HEK293 (cell line): ENCODE results near the gene TGFB2.

ENCODE experiments used
- CTCF ChIA-PET: fragments of 350-600 bp; formaldehyde crosslinking; extraction: SDS; loops from one replicate; lab custom pipeline; 2021; ENCODE audit warnings: antibody characterized with exemption; lab: Yijun Ruan, JAX
- POLR2A ChIA-PET: fragments of 300-600 bp; formaldehyde crosslinking; extraction: SDS; loops from one replicate; lab custom pipeline; 2020; ENCODE audit warnings: antibody characterized with exemption, inconsistent platforms; lab: Yijun Ruan, JAX
- H3K27ac ChIP-seq: fragments of 200-500 bp; sonication (Bioruptor generic); 2 replicates; pipeline ENCODE4 v1.5.1; 2014; ENCODE audit warnings: low read depth, low read length, control low read depth, inconsistent platforms; ENCODE audit errors: extremely low read depth
- H3K36me3 ChIP-seq, 2 experiments: fragments of 200-500 bp in 1 of 2; sonication (Bioruptor generic) in 1 of 2; 1 replicate in 1 of 2; 2 replicates in 1 of 2; pipeline ENCODE4 v1.5.1; 2014 to 2017; ENCODE audit warnings: inconsistent platforms in 2 of 2, low read length in 2 of 2; ENCODE audit not compliant: control insufficient read depth in 2 of 2, insufficient read depth in 1 of 2
- H3K4me1 ChIP-seq: fragments of 200-500 bp; sonication (Bioruptor generic); 2 replicates; pipeline ENCODE4 v1.5.1; 2014; ENCODE audit warnings: mild to moderate bottlenecking, low read length, inconsistent platforms; ENCODE audit not compliant: control insufficient read depth, insufficient read depth
- H3K4me3 ChIP-seq: 2 replicates; pipeline ENCODE4 v1.5.1; 2011; ENCODE audit warnings: low read depth, mild to moderate bottlenecking, control low read depth, low read length, moderate library complexity
- H3K9me3 ChIP-seq: fragments of 200-500 bp; sonication (Bioruptor generic); 2 replicates; pipeline ENCODE4 v1.5.1; 2014; ENCODE audit warnings: low read depth, low read length, inconsistent platforms; ENCODE audit not compliant: control insufficient read depth, insufficient read depth
- KLF7 ChIP-seq: fragments of 450-650 bp; formaldehyde crosslinking; IDR thresholded peaks from 2 replicates; pipeline ENCODE4 v1.5.1; 2016; ENCODE audit warnings: missing biosample characterization, missing genetic modification characterization, borderline replicate concordance
- OSR2 ChIP-seq: fragments of 450-650 bp; formaldehyde crosslinking; IDR thresholded peaks from 2 replicates; pipeline ENCODE4 v1.5.1; 2016; ENCODE audit warnings: missing biosample characterization, missing genetic modification characterization
- SCRT1 ChIP-seq: fragments of 450-650 bp; formaldehyde crosslinking; IDR thresholded peaks from 2 replicates; pipeline ENCODE4 v1.5.1; 2016; ENCODE audit warnings: missing biosample characterization, missing genetic modification characterization, borderline replicate concordance
- ZEB2 ChIP-seq: fragments of 450-650 bp; formaldehyde crosslinking; IDR thresholded peaks from 2 replicates; pipeline ENCODE4 v1.5.1; 2016; ENCODE audit warnings: missing biosample characterization, missing genetic modification characterization
- ZFP37 ChIP-seq: fragments of 450-650 bp; formaldehyde crosslinking; IDR thresholded peaks from 2 replicates; pipeline ENCODE4 v1.5.1; 2016; ENCODE audit warnings: missing biosample characterization, missing genetic modification characterization
- ZNF239 ChIP-seq: fragments of 450-650 bp; formaldehyde crosslinking; IDR thresholded peaks from 2 replicates; pipeline ENCODE4 v1.5.1; 2016; ENCODE audit warnings: missing biosample characterization, missing genetic modification characterization
- ZNF274 ChIP-seq, 2 experiments: fragments of 200-500 bp in 1 of 2; fragments of 450-650 bp in 1 of 2; sonication (Bioruptor generic) in 1 of 2; formaldehyde crosslinking in 1 of 2; IDR thresholded peaks; 2 replicates each; pipeline versions ENCODE4 v1.5.1 to v1.6.1; 2014 to 2016; ENCODE audit warnings: borderline replicate concordance in 1 of 2, inconsistent platforms in 1 of 2, low read length in 1 of 2, missing biosample characterization in 1 of 2, missing genetic modification characterization in 1 of 2
- ZNF335 ChIP-seq: fragments of 450-650 bp; formaldehyde crosslinking; conservative IDR thresholded peaks from 2 replicates; pipeline ENCODE4 v1.5.1; 2016; ENCODE audit warnings: missing biosample characterization, missing genetic modification characterization
- ZNF426 ChIP-seq: fragments of 450-650 bp; formaldehyde crosslinking; IDR thresholded peaks from 2 replicates; pipeline ENCODE4 v1.5.1; 2017; ENCODE audit warnings: missing biosample characterization, missing genetic modification characterization, mild to moderate bottlenecking, inconsistent platforms, moderate library complexity
- ZNF660 ChIP-seq: fragments of 450-650 bp; IDR thresholded peaks from 2 replicates; pipeline ENCODE4 v1.5.1; 2018; ENCODE audit warnings: missing biosample characterization, mild to moderate bottlenecking, missing genetic modification characterization
- ZNF664 ChIP-seq: fragments of 450-650 bp; formaldehyde crosslinking; IDR thresholded peaks from 2 replicates; pipeline ENCODE4 v1.5.1; 2016; ENCODE audit warnings: missing biosample characterization, missing genetic modification characterization
- TF ChIP-seq, protein P1 (sequence below): IDR thresholded peaks from 2 replicates; pipeline ENCODE4 v1.6.1; 2011; ENCODE audit warnings: mild to moderate bottlenecking, low read depth, low read length, borderline replicate concordance
- TF ChIP-seq, protein P2 (sequence below): fragments of 450-650 bp; formaldehyde crosslinking; IDR thresholded peaks from 2 replicates; pipeline ENCODE4 v1.5.1; 2017; ENCODE audit warnings: missing biosample characterization, missing genetic modification characterization
- TF ChIP-seq, protein P3 (sequence below): fragments of 450-650 bp; formaldehyde crosslinking; IDR thresholded peaks from 2 replicates; pipeline ENCODE4 v1.5.1; 2016; ENCODE audit warnings: missing biosample characterization, missing genetic modification characterization
- TF ChIP-seq, protein P4 (sequence below): fragments of 450-650 bp; formaldehyde crosslinking; IDR thresholded peaks from 2 replicates; pipeline ENCODE4 v1.5.1; 2016; ENCODE audit warnings: missing biosample characterization, missing genetic modification characterization
- TF ChIP-seq, protein P5 (sequence below): fragments of 450-650 bp; formaldehyde crosslinking; IDR thresholded peaks from 2 replicates; pipeline ENCODE4 v1.5.1; 2016; ENCODE audit warnings: missing biosample characterization, missing genetic modification characterization
- TF ChIP-seq, protein P6 (sequence below): fragments of 450-650 bp; IDR thresholded peaks from 2 replicates; pipeline ENCODE4 v1.5.1; 2018; ENCODE audit warnings: missing biosample characterization, mild to moderate bottlenecking, missing genetic modification characterization
- TF ChIP-seq, protein P7 (sequence below): fragments of 450-650 bp; formaldehyde crosslinking; IDR thresholded peaks from 2 replicates; pipeline ENCODE4 v1.5.1; 2017; ENCODE audit warnings: missing biosample characterization, mild to moderate bottlenecking, missing genetic modification characterization, moderate library complexity

The TGFB2 gene

DNA sequence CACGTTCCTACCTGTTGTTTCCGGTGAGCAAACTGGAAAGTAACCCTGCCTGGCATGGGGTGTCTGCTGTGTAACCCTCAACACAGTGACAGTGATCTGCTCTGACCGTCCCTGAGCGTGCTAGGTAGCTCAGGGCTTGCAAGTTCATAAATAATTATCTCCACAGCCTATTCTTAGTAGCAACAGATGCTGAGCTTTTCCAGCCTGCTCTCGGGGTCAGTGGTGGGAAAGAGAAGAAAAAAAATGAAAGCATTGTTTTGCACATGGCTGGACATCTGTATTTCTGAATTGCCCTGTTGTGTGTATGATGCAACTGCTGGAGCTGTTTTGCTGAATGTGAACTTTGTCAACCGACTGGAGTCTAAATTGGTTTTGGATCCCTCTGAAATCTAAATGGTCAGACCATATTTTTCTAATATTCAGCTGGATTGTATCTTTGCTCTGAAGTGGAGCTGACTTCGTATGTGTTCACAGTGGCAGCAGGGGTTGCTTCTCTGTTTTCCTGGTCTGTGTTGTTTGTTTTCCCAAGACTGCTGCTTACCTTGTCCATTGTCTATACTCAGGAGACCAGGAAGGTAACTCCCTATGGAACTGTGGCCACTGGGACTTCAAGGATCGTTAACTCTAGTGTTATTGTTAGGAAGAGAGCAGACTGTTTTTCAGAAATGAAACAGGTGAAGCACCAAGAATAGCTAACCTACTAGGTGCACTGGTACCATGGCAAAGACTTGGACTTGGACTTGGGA, 27.0 kb downstream of the TGFB2 start:
- TF ChIP-seq OSR2 (tag by site-specific recombination) = peak; percentile 26; the same call in 1 of the 2 replicates
- TF ChIP-seq ZNF239 (tag by site-specific recombination) = no peak
- Histone ChIP-seq H3K27ac (no peak overlapping the region), H3K4me3 (no peak overlapping the region), H3K36me3 (no peaks in the 10 kb centered on the region), H3K4me1 (peaks cover 20% of the 10 kb centered on the region), H3K9me3 (no peaks in the 10 kb centered on the region)
- ChIA-PET CTCF (interaction anchor here (0.6 to 0.9 kb wide), 3 partner anchors 9 to 74 kb away, joined by 3 to 4 read pairs (median 3); no protein-coding TSS in a partner anchor), POLR2A (interaction anchor here (0.9 kb wide), 1 partner anchor 27 kb away, joined by 4 read pairs; the partner anchor contains the start of gene TGFB2)

DNA sequence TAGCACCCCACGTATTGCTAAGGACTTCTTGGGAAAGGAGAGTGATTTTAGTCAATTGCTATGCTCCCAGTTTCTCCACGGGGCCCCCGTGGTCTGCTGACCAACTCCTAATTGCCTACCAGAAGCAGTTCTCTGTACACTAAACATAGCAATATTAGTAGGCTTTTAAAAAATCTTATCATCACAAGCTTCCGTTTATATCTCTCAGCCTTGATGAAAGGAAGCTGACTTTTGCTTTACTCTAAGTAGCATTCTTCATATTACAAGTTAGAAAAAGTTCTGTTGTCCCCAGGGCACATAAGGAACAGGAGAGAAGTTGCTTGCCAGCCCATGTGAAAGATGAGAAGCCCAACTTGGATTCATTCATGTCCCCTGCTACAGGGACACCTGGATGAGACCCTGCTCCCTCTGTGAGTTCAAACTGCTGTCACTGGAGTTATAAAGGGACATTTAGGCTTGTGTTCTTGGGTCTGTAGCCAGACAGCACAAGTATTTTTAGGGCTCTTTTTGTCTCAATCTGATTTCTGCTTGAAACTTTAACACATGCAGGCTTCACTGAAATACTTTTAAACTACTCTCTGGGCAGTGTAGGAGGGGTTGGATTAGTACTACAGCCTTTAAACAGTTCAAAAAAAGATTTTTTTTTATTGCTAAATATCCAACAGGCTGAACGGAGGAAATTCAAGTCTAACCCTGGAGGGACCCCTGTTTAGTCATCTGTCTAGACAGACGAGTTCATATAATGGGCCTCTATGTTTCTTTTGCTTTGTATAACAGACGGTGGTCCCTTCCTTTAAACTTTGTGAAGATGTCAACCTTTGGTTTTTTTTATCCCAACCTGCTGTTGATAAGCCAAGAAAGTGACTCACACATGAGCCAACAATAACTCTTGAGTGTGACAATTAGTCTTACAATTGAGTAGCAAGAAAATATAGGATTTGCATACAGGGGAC, 29.5 kb downstream of the TGFB2 start:
- CTCF ChIA-PET = interaction anchor here (0.7 kb wide), 1 partner anchor 27 kb away, joined by 3 read pairs; no protein-coding TSS in a partner anchor
- Histone ChIP-seq H3K9me3 (no peaks in the 10 kb centered on the region), H3K36me3 (no peaks in the 10 kb centered on the region), H3K4me1 (peaks cover 25% of the 10 kb centered on the region), H3K4me3 (no peak overlapping the region), H3K27ac (peak overlapping the region; percentile 50)
- POLR2A ChIA-PET = no interaction called here
- TF ChIP-seq KLF7 (tag by site-specific recombination) (no peak), ZNF660 (no peak), SCRT1 (no peak), ZNF664 (tag by site-specific recombination) (no peak), ZEB2 (tag by site-specific recombination) (0 out of 2 replicates have a peak, but pooled peaks have one; percentile 4), ZNF274 (IDR thresholded peaks at IDR 0.05; ENCODE audit: low read length) (no peak), ZNF274 (tag by site-specific recombination; IDR thresholded peaks at IDR 0.05; ENCODE audit: borderline replicate concordance) (no peak), ZNF335 (peak; percentile 23), ZNF426 (tag by site-specific recombination) (no peak), ZFP37 (tag by site-specific recombination) (no peak)
- TF ChIP-seq, protein P1, sequence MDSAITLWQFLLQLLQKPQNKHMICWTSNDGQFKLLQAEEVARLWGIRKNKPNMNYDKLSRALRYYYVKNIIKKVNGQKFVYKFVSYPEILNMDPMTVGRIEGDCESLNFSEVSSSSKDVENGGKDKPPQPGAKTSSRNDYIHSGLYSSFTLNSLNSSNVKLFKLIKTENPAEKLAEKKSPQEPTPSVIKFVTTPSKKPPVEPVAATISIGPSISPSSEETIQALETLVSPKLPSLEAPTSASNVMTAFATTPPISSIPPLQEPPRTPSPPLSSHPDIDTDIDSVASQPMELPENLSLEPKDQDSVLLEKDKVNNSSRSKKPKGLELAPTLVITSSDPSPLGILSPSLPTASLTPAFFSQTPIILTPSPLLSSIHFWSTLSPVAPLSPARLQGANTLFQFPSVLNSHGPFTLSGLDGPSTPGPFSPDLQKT = no peak
- TF ChIP-seq, protein P2, sequence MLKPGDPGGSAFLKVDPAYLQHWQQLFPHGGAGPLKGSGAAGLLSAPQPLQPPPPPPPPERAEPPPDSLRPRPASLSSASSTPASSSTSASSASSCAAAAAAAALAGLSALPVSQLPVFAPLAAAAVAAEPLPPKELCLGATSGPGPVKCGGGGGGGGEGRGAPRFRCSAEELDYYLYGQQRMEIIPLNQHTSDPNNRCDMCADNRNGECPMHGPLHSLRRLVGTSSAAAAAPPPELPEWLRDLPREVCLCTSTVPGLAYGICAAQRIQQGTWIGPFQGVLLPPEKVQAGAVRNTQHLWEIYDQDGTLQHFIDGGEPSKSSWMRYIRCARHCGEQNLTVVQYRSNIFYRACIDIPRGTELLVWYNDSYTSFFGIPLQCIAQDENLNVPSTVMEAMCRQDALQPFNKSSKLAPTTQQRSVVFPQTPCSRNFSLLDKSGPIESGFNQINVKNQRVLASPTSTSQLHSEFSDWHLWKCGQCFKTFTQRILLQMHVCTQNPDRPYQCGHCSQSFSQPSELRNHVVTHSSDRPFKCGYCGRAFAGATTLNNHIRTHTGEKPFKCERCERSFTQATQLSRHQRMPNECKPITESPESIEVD (tag by site-specific recombination) = peak; percentile 54
- TF ChIP-seq, protein P3, sequence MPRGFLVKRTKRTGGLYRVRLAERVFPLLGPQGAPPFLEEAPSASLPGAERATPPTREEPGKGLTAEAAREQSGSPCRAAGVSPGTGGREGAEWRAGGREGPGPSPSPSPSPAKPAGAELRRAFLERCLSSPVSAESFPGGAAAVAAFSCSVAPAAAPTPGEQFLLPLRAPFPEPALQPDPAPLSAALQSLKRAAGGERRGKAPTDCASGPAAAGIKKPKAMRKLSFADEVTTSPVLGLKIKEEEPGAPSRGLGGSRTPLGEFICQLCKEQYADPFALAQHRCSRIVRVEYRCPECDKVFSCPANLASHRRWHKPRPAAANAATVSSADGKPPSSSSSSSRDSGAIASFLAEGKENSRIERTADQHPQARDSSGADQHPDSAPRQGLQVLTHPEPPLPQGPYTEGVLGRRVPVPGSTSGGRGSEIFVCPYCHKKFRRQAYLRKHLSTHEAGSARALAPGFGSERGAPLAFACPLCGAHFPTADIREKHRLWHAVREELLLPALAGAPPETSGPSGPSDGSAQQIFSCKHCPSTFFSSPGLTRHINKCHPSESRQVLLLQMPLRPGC (tag by site-specific recombination) = no peak
- TF ChIP-seq, protein P4, sequence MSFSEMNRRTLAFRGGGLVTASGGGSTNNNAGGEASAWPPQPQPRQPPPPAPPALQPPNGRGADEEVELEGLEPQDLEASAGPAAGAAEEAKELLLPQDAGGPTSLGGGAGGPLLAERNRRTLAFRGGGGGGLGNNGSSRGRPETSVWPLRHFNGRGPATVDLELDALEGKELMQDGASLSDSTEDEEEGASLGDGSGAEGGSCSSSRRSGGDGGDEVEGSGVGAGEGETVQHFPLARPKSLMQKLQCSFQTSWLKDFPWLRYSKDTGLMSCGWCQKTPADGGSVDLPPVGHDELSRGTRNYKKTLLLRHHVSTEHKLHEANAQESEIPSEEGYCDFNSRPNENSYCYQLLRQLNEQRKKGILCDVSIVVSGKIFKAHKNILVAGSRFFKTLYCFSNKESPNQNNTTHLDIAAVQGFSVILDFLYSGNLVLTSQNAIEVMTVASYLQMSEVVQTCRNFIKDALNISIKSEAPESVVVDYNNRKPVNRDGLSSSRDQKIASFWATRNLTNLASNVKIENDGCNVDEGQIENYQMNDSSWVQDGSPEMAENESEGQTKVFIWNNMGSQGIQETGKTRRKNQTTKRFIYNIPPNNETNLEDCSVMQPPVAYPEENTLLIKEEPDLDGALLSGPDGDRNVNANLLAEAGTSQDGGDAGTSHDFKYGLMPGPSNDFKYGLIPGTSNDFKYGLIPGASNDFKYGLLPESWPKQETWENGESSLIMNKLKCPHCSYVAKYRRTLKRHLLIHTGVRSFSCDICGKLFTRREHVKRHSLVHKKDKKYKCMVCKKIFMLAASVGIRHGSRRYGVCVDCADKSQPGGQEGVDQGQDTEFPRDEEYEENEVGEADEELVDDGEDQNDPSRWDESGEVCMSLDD (tag by site-specific recombination) = no peak
- TF ChIP-seq, protein P5, sequence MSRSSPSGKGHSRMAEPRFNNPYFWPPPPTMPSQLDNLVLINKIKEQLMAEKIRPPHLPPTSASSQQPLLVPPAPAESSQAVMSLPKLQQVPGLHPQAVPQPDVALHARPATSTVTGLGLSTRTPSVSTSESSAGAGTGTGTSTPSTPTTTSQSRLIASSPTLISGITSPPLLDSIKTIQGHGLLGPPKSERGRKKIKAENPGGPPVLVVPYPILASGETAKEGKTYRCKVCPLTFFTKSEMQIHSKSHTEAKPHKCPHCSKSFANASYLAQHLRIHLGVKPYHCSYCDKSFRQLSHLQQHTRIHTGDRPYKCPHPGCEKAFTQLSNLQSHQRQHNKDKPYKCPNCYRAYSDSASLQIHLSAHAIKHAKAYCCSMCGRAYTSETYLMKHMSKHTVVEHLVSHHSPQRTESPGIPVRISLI (tag by site-specific recombination) = 0 out of 2 replicates have a peak, but pooled peaks have one; percentile 28
- TF ChIP-seq, protein P6, sequence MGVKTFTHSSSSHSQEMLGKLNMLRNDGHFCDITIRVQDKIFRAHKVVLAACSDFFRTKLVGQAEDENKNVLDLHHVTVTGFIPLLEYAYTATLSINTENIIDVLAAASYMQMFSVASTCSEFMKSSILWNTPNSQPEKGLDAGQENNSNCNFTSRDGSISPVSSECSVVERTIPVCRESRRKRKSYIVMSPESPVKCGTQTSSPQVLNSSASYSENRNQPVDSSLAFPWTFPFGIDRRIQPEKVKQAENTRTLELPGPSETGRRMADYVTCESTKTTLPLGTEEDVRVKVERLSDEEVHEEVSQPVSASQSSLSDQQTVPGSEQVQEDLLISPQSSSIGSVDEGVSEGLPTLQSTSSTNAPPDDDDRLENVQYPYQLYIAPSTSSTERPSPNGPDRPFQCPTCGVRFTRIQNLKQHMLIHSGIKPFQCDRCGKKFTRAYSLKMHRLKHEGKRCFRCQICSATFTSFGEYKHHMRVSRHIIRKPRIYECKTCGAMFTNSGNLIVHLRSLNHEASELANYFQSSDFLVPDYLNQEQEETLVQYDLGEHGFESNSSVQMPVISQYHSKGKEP = no peak
- TF ChIP-seq, protein P7, sequence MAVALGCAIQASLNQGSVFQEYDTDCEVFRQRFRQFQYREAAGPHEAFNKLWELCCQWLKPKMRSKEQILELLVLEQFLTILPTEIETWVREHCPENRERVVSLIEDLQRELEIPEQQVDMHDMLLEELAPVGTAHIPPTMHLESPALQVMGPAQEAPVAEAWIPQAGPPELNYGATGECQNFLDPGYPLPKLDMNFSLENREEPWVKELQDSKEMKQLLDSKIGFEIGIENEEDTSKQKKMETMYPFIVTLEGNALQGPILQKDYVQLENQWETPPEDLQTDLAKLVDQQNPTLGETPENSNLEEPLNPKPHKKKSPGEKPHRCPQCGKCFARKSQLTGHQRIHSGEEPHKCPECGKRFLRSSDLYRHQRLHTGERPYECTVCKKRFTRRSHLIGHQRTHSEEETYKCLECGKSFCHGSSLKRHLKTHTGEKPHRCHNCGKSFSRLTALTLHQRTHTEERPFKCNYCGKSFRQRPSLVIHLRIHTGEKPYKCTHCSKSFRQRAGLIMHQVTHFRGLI = peak; percentile 73
